ENCODE measurements around the gene HDAC9.

DNA sequence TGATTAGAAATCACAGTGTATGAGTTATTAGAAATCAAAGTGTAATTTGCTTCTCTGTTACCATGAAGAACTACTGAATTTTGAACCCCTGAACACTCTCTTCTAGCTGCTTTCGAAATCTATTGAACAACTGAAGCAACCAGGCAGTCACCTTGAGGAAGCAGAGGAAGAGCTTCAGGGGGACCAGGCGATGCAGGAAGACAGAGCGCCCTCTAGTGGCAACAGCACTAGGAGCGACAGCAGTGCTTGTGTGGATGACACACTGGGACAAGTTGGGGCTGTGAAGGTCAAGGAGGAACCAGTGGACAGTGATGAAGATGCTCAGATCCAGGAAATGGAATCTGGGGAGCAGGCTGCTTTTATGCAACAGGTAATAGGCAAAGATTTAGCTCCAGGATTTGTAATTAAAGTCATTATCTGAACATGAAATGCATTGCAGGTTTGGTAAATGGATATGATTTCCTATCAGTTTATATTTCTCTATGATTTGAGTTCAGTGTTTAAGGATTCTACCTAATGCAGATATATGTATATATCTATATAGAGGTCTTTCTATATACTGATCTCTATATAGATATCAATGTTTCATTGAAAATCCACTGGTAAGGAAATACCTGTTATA lies 170.7 kb downstream of the HDAC9 start:
- TF ChIP-seq POLR2AphosphoS5 (IDR thresholded peaks at IDR 0.05; ENCODE audit: borderline replicate concordance, low read depth, low read length) (no peak), EZH2 (IDR thresholded peaks at IDR 0.05) (no peak)

Measured in SK-N-MC (cell line).